ENCODE measurements around the gene DSP. TPM values are rescaled to one million over a fixed set of nuclear protein-coding genes. Genes with fewer than 3 reads are reported as not detected.

DSP gene
- total RNA-seq, 2 experiments from 2014 or later, result 0.09 to 0.12 TPM

- no peak for DNase-seq
- Mint-ChIP-seq H3K4me3 (peak overlapping the region; percentile 4), H3K27ac (no peak overlapping the region), H3K36me3 (peaks cover 4% of the 10 kb centered on the region), H3K4me1 (peaks cover 17% of the 10 kb centered on the region), H3K9me3 (ENCODE audit: low read depth) (no peaks in the 10 kb centered on the region), H3K27me3 (peaks cover 28% of the 10 kb centered on the region)
- ATAC-seq, result peak; percentile 54
- CTCF ChIA-PET, result interaction anchor here (0.7 to 8.4 kb wide), 13 partner anchors 9 to 1692 kb away, joined by 3 to 70 read pairs (median 3); no protein-coding TSS in a partner anchor
Measured at GRCh38 chr6:7615611-7616383, 74.3 kb downstream of the DSP start.

- CTCF ChIA-PET, result interaction anchor here (0.8 to 8.4 kb wide), 5 partner anchors 11 to 341 kb away, joined by 3 to 70 read pairs (median 3); partner anchors contain the start of gene SNRNP48
- DNase-seq (peak; percentile 44), ATAC-seq (peak; percentile 62)
- Mint-ChIP-seq H3K36me3 (no peaks in the 10 kb centered on the region), H3K9me3 (ENCODE audit: low read depth) (no peaks in the 10 kb centered on the region), H3K4me1 (peaks cover 17% of the 10 kb centered on the region), H3K27ac (no peak overlapping the region), H3K4me3 (no peak overlapping the region), H3K27me3 (peaks cover 31% of the 10 kb centered on the region)
Measured at GRCh38 chr6:7617801-7618764, 76.6 kb downstream of the DSP start.

- H3K27ac Mint-ChIP-seq, result no peak overlapping the region
- H3K36me3 Mint-ChIP-seq, result no peaks in the 10 kb centered on the region
- DNase-seq (no peak), ATAC-seq (no peak)
- peaks cover 11% of the 10 kb centered on the region for H3K4me1 Mint-ChIP-seq
- no peaks in the 10 kb centered on the region for H3K9me3 Mint-ChIP-seq (ENCODE audit: low read depth)
- no peak overlapping the region for H3K4me3 Mint-ChIP-seq
- CTCF ChIA-PET, result no interaction called here
- H3K27me3 Mint-ChIP-seq, result peaks cover 34% of the 10 kb centered on the region
Measured at GRCh38 chr6:7621761-7622160, 80.3 kb downstream of the DSP start.

- CTCF ChIA-PET, result interaction anchor here (1.0 to 1.4 kb wide), 2 partner anchors 9 to 349 kb away, joined by 3 read pairs; no protein-coding TSS in a partner anchor
Measured at GRCh38 chr6:7624796-7625710, 83.6 kb downstream of the DSP start.

DNA sequence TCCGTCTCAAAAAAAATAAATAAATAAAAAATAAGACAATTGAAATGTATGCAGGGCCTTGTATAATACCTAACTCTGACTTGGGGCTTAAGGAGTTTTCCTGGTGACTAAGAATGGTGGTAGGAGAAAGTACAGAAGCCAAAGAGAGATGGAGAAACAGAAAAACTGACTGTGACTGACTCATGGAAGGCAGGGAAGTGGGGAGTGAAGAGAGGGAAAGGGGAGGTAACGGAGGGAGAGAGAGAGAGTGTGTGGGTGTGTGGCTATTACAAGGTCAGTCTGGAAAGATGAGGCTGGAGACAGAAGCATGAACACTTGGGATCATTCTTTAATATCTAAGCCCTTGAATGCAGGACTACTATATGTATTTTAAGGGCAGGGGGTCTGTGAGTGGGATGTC is 87.0 kb downstream of the DSP start:
- Mint-ChIP-seq H3K36me3 (no peaks in the 10 kb centered on the region), H3K27me3 (peaks cover 12% of the 10 kb centered on the region), H3K4me1 (no peaks in the 10 kb centered on the region), H3K9me3 (ENCODE audit: low read depth) (no peaks in the 10 kb centered on the region), H3K27ac (no peak overlapping the region), H3K4me3 (no peak overlapping the region)
- ATAC-seq, result no peak
- CTCF ChIA-PET, result no interaction called here
- DNase-seq, result no peak

More at GRCh38 chr6:7624796-7625710, 83.6 kb downstream of the DSP start:
- H3K27ac Mint-ChIP-seq, result no peak overlapping the region
- H3K4me3 Mint-ChIP-seq, result no peak overlapping the region
- DNase-seq, result no peak
- no peak for ATAC-seq
- no peaks in the 10 kb centered on the region for H3K4me1 Mint-ChIP-seq
- no peaks in the 10 kb centered on the region for H3K9me3 Mint-ChIP-seq (ENCODE audit: low read depth)
- no peaks in the 10 kb centered on the region for H3K36me3 Mint-ChIP-seq
- peaks cover 13% of the 10 kb centered on the region for H3K27me3 Mint-ChIP-seq

DNA sequence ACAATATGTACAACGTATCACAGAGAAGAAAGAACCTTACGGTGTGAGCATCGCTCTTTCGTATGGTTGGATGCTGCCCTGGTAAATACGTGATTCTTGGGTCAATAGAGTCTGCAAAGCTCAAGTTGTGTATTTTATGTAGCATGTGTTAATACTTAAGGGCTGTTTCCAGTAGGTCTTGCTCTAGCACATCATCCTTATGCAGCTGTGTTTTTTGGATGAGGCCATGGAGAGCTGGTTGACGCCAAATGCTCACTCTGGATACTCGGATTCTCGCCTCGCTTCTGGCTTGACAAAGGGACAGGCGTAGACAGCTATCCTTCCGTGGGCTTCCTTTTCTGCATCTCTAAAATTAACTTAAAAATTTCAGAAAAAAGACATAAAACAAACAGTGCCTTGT is 87.4 kb downstream of the DSP start:
- CTCF ChIA-PET, result no interaction called here
- no peaks in the 10 kb centered on the region for H3K36me3 Mint-ChIP-seq
- no peak overlapping the region for H3K27ac Mint-ChIP-seq
- H3K4me3 Mint-ChIP-seq, result no peak overlapping the region
- DNase-seq, result no peak
- H3K27me3 Mint-ChIP-seq, result peaks cover 10% of the 10 kb centered on the region
- no peaks in the 10 kb centered on the region for H3K9me3 Mint-ChIP-seq (ENCODE audit: low read depth)
- no peak for ATAC-seq
- H3K4me1 Mint-ChIP-seq, result no peaks in the 10 kb centered on the region

- Mint-ChIP-seq H3K4me1 (no peaks in the 10 kb centered on the region), H3K27me3 (peaks cover 6% of the 10 kb centered on the region), H3K4me3 (no peak overlapping the region), H3K9me3 (ENCODE audit: low read depth) (no peaks in the 10 kb centered on the region), H3K36me3 (no peaks in the 10 kb centered on the region), H3K27ac (no peak overlapping the region)
- CTCF ChIA-PET, result no interaction called here
- ATAC-seq (no peak), DNase-seq (no peak)
Measured at GRCh38 chr6:7629321-7629720, 87.8 kb downstream of the DSP start.

- Mint-ChIP-seq H3K27me3 (peaks cover 4% of the 10 kb centered on the region), H3K9me3 (ENCODE audit: low read depth) (no peaks in the 10 kb centered on the region), H3K4me3 (no peak overlapping the region), H3K4me1 (no peaks in the 10 kb centered on the region), H3K36me3 (no peaks in the 10 kb centered on the region), H3K27ac (no peak overlapping the region)
- no peak for ATAC-seq
- no peak for DNase-seq
- CTCF ChIA-PET, result no interaction called here
Measured at GRCh38 chr6:7630792-7631191, 89.3 kb downstream of the DSP start.

GRCh38 chr6:7631466-7631865 is 90.0 kb downstream of the DSP start:
- Mint-ChIP-seq H3K9me3 (ENCODE audit: low read depth) (no peaks in the 10 kb centered on the region), H3K36me3 (no peaks in the 10 kb centered on the region), H3K27me3 (peaks cover 9% of the 10 kb centered on the region), H3K4me1 (no peaks in the 10 kb centered on the region), H3K27ac (no peak overlapping the region), H3K4me3 (no peak overlapping the region)
- ATAC-seq (no peak), DNase-seq (no peak)
- CTCF ChIA-PET, result no interaction called here

DNA sequence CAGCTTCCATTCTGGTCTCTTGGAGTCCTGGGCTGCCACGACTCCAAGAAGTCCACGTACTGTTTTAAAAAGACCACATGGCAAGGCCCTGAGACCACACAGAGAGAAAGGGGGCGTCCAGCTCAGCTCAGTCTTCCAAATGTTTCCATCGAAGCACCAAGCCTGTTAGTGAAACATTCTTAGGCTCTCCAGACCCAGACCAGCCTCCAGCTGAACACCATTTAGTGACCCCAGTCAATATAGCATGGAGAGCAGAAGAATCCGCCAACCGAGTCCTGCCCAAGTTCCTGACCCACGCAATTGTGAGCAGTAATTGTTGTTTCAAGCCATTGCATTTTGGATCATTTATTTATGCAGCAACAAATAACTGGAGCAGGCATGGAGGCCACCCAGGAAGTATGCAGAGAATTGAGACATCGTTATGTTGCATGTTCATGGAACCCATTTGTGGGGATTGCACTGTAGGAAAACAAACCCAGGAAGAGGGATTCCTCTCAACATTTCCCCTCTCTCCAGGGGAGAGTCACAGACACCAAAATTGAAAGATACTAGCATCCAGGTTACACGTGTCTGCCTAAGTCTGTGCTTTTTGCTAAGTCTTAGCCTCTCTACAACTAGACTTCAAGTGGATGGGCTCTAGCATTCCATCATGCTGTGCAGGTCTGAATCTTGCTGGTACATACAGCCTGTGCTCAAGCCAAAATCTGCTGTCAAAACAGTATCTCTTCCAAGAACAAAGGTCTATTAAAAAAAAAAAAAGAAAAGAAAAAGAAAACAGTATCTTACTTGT is 91.2 kb downstream of the DSP start:
- Mint-ChIP-seq H3K27ac (no peak overlapping the region), H3K36me3 (no peaks in the 10 kb centered on the region), H3K27me3 (peaks cover 13% of the 10 kb centered on the region), H3K9me3 (ENCODE audit: low read depth) (no peaks in the 10 kb centered on the region), H3K4me3 (no peak overlapping the region), H3K4me1 (no peaks in the 10 kb centered on the region)
- CTCF ChIA-PET, result interaction anchor here (0.5 to 0.6 kb wide), 2 partner anchors 10 to 16 kb away, joined by 3 read pairs; no protein-coding TSS in a partner anchor
- DNase-seq, result no peak
- ATAC-seq, result no peak

GRCh38 chr6:7633361-7633760 is 91.9 kb downstream of the DSP start:
- H3K4me3 Mint-ChIP-seq, result no peak overlapping the region
- no peaks in the 10 kb centered on the region for H3K36me3 Mint-ChIP-seq
- CTCF ChIA-PET, result interaction anchor here (0.6 kb wide), 1 partner anchor 15 kb away, joined by 3 read pairs; no protein-coding TSS in a partner anchor
- no peaks in the 10 kb centered on the region for H3K4me1 Mint-ChIP-seq
- no peaks in the 10 kb centered on the region for H3K9me3 Mint-ChIP-seq (ENCODE audit: low read depth)
- H3K27me3 Mint-ChIP-seq, result peaks cover 16% of the 10 kb centered on the region
- no peak overlapping the region for H3K27ac Mint-ChIP-seq
- ATAC-seq, result no peak
- no peak for DNase-seq

- no peak overlapping the region for H3K27ac Mint-ChIP-seq
- H3K36me3 Mint-ChIP-seq, result no peaks in the 10 kb centered on the region
- H3K9me3 Mint-ChIP-seq (ENCODE audit: low read depth), result no peaks in the 10 kb centered on the region
- no peak for DNase-seq
- no peak overlapping the region for H3K4me3 Mint-ChIP-seq
- H3K4me1 Mint-ChIP-seq, result no peaks in the 10 kb centered on the region
- CTCF ChIA-PET, result no interaction called here
- peaks cover 17% of the 10 kb centered on the region for H3K27me3 Mint-ChIP-seq
- ATAC-seq, result no peak
Measured at GRCh38 chr6:7636151-7636550, 94.7 kb downstream of the DSP start.

Data from activated CD8-positive, alpha-beta memory T cell treated with anti-CD3 and anti-CD28 coated beads, Interleukin-2, amount 10 ng/mL, durations not matched to agents 7 days and 5 days (primary cell).